Peyer's patch (tissue), 4 donors: ENCODE results near the gene AP3S1. TPM values are rescaled to one million over a fixed set of nuclear protein-coding genes. Genes with fewer than 3 reads are reported as not detected.

Experiments used
- DNase-seq, 3 donors: peaks; one replicate each; pipeline ENCODE4 v3.0.0-alpha.2; 2017 to 2019
- H3K27ac ChIP-seq, 4 donors: fragments of 200-600 bp; sonication (generic); one replicate each; pipeline ENCODE4 v1.5.1; 2016 to 2019
- H3K27me3 ChIP-seq, 2 donors: fragments of 200-600 bp; sonication (generic); one replicate each; pipeline ENCODE4 v1.5.1; 2019
- H3K36me3 ChIP-seq, 3 donors: fragments of 200-600 bp; sonication (generic); one replicate each; pipeline ENCODE4 v1.5.1; 2016 to 2019
- H3K4me1 ChIP-seq, 4 donors: fragments of 200-600 bp; sonication (generic); one replicate each; pipeline ENCODE4 v1.5.1; 2016 to 2019
- H3K4me3 ChIP-seq, 4 donors: fragments of 200-600 bp; sonication (generic); 1 replicate in 3 of 4; 2 replicates in 1 of 4; pipeline ENCODE4 v1.5.1; 2016 to 2019; ENCODE audit warnings: mild to moderate bottlenecking in 1 of 4
- H3K9me3 ChIP-seq, 4 donors: fragments of 200-600 bp; sonication (generic); one replicate each; pipeline ENCODE4 v1.5.1; 2016 to 2019; ENCODE audit warnings: mild to moderate bottlenecking in 1 of 4
- CTCF ChIP-seq, 6 experiments: fragments of 450-650 bp in 4 of 6; fragments of 200-600 bp in 2 of 6; sonication (generic) in 1 of 6; IDR thresholded peaks; one replicate each; pipeline ENCODE4 v1.5.1; 2017 to 2019; ENCODE audit warnings: antibody characterized with exemption in 6 of 6, mild to moderate bottlenecking in 3 of 6, moderate library complexity in 1 of 6
- POLR2A ChIP-seq, 2 donors: fragments of 450-650 bp; IDR thresholded peaks; one replicate each; pipeline ENCODE4 v1.5.1; 2017; ENCODE audit warnings: antibody characterized with exemption in 2 of 2, mild to moderate bottlenecking in 2 of 2, moderate library complexity in 2 of 2
- total RNA-seq, 4 donors: library from RNA; depleted of rRNA; stranded (reverse); fragments of >200 nt; gene quantifications; one replicate each; pipeline ENCODE4 v1.1.0, GENCODE V29; 2016

AP3S1 gene
- total RNA-seq, 4 donors from 2014 or later, result 47.2 to 113 (median 77.9) TPM

GRCh38 chr5:115825948-115826347 is 15.8 kb upstream of the AP3S1 start:
- no peaks in the 10 kb centered on the region for H3K27me3 ChIP-seq
- TF ChIP-seq POLR2A (IDR thresholded peaks at IDR 0.05), result no peak
- no peak for TF ChIP-seq CTCF (IDR thresholded peaks at IDR 0.05)
- no peak for DNase-seq

GRCh38 chr5:115829913-115830312 is 11.8 kb upstream of the AP3S1 start:
- peaks cover 0 to 45% (median 0%) of the 10 kb centered on the region in 3 donors for H3K36me3 ChIP-seq
- H3K4me3 ChIP-seq, result no peak overlapping the region
- peaks cover 0 to 3% (median 0%) of the 10 kb centered on the region in 4 donors for H3K9me3 ChIP-seq
- no peaks in the 10 kb centered on the region for H3K27me3 ChIP-seq
- no peak overlapping the region for H3K27ac ChIP-seq
- no peaks in the 10 kb centered on the region for H3K4me1 ChIP-seq
- DNase-seq, result no peak
- no peak for TF ChIP-seq POLR2A (IDR thresholded peaks at IDR 0.05)
- no peak for TF ChIP-seq CTCF (IDR thresholded peaks at IDR 0.05)

More at GRCh38 chr5:115825948-115826347, 15.8 kb upstream of the AP3S1 start:
- Histone ChIP-seq H3K36me3 (peaks cover 0 to 24% (median 0%) of the 10 kb centered on the region in 3 donors), H3K4me3 (no peak overlapping the region), H3K4me1 (no peaks in the 10 kb centered on the region), H3K27ac (no peak overlapping the region), H3K9me3 (peaks cover 0 to 3% (median 0%) of the 10 kb centered on the region in 4 donors)

GRCh38 chr5:115831163-115831768 is 10.5 kb upstream of the AP3S1 start:
- TF ChIP-seq POLR2A (IDR thresholded peaks at IDR 0.05) (no peak), CTCF (IDR thresholded peaks at IDR 0.05) (peak; percentile 33 to 71 (median 66))
- H3K9me3 ChIP-seq, result no peaks in the 10 kb centered on the region
- H3K36me3 ChIP-seq, result peaks cover 0 to 59% (median 0%) of the 10 kb centered on the region in 3 donors
- no peak overlapping the region for H3K4me3 ChIP-seq
- H3K27me3 ChIP-seq, result no peaks in the 10 kb centered on the region
- no peak overlapping the region for H3K27ac ChIP-seq
- peak in 1 of 3 donors; percentile 66 for DNase-seq
- no peaks in the 10 kb centered on the region for H3K4me1 ChIP-seq

GRCh38 chr5:115835481-115835880 is 6.3 kb upstream of the AP3S1 start:
- DNase-seq, result no peak
- H3K27me3 ChIP-seq, result no peaks in the 10 kb centered on the region
- H3K36me3 ChIP-seq, result peaks cover 0 to 50% (median 0%) of the 10 kb centered on the region in 3 donors
- no peak overlapping the region for H3K4me3 ChIP-seq
- H3K4me1 ChIP-seq, result peaks cover 0 to 23% (median 9%) of the 10 kb centered on the region in 4 donors
- H3K9me3 ChIP-seq, result no peaks in the 10 kb centered on the region
- TF ChIP-seq CTCF (IDR thresholded peaks at IDR 0.05) (no peak), POLR2A (IDR thresholded peaks at IDR 0.05) (no peak)
- no peak overlapping the region for H3K27ac ChIP-seq

- DNase-seq, result peak in 1 of 3 donors; percentile 37
- peak; percentile 13 to 69 (median 62) for TF ChIP-seq CTCF (IDR thresholded peaks at IDR 0.05)
- no peak for TF ChIP-seq POLR2A (IDR thresholded peaks at IDR 0.05)
- peak overlapping the region in 2 of 4 donors; percentile 30 to 73 for H3K4me3 ChIP-seq
- H3K27ac ChIP-seq, result peak overlapping the region in 1 of 4 donors; percentile 2
- H3K27me3 ChIP-seq, result no peaks in the 10 kb centered on the region
- H3K36me3 ChIP-seq, result peaks cover 0 to 36% (median 0%) of the 10 kb centered on the region in 3 donors
- H3K9me3 ChIP-seq, result no peaks in the 10 kb centered on the region
- H3K4me1 ChIP-seq, result peaks cover 0 to 27% (median 13%) of the 10 kb centered on the region in 4 donors
Observed at GRCh38 chr5:115838885-115839518, 2.7 kb upstream of the AP3S1 start.
